SJCRH30 (cell line): ENCODE measurements around the gene ARHGEF19. TPM values are rescaled to one million over a fixed set of nuclear protein-coding genes. Genes with fewer than 3 reads are reported as not detected.
"Not testable (repeated sequence)": the region's sequence is repeated elsewhere in the genome, so short reads cannot be mapped to it uniquely, and the experiment has no call there.

Experiments
- DNase-seq, 2 experiments: peaks; one replicate each; pipeline ENCODE4 v3.0.0-alpha.2; 2015 to 2020
- H3K27ac ChIP-seq: fragments of 250-450 bp; sonication (Bioruptor Pico); 2 replicates; pipeline ENCODE4 v1.5.1; 2020; ENCODE audit warnings: mild to moderate bottlenecking, moderate library complexity
- H3K27me3 ChIP-seq: fragments of 250-450 bp; sonication (Bioruptor Pico); 2 replicates; pipeline ENCODE4 v1.5.1; 2020; ENCODE audit warnings: mild to moderate bottlenecking, moderate library complexity
- H3K36me3 ChIP-seq: fragments of 250-450 bp; sonication (Bioruptor Pico); 2 replicates; pipeline ENCODE4 v1.5.1; 2020; ENCODE audit warnings: mild to moderate bottlenecking, moderate library complexity
- H3K4me1 ChIP-seq: fragments of 250-450 bp; sonication (Bioruptor Pico); 2 replicates; pipeline ENCODE4 v1.5.1; 2020; ENCODE audit warnings: mild to moderate bottlenecking, moderate library complexity
- H3K4me3 ChIP-seq: fragments of 250-450 bp; sonication (Bioruptor Pico); 2 replicates; pipeline ENCODE4 v1.5.1; 2020; ENCODE audit warnings: mild to moderate bottlenecking, moderate library complexity
- H3K9me3 ChIP-seq: fragments of 250-450 bp; sonication (Bioruptor Pico); replicated peaks from 2 replicates; pipeline ENCODE4 v1.5.1; 2020; ENCODE audit warnings: mild to moderate bottlenecking, moderate library complexity
- total RNA-seq: library from RNA; depleted of rRNA; stranded (reverse); fragments of >200 nt; shearing (Covaris generic); gene quantifications from 2 replicates; pipeline ENCODE4 v1.2.3, GENCODE V29; 2014

The ARHGEF19 gene
- total RNA-seq, 1 experiment from 2014 or later = 9.9 TPM

DNA sequence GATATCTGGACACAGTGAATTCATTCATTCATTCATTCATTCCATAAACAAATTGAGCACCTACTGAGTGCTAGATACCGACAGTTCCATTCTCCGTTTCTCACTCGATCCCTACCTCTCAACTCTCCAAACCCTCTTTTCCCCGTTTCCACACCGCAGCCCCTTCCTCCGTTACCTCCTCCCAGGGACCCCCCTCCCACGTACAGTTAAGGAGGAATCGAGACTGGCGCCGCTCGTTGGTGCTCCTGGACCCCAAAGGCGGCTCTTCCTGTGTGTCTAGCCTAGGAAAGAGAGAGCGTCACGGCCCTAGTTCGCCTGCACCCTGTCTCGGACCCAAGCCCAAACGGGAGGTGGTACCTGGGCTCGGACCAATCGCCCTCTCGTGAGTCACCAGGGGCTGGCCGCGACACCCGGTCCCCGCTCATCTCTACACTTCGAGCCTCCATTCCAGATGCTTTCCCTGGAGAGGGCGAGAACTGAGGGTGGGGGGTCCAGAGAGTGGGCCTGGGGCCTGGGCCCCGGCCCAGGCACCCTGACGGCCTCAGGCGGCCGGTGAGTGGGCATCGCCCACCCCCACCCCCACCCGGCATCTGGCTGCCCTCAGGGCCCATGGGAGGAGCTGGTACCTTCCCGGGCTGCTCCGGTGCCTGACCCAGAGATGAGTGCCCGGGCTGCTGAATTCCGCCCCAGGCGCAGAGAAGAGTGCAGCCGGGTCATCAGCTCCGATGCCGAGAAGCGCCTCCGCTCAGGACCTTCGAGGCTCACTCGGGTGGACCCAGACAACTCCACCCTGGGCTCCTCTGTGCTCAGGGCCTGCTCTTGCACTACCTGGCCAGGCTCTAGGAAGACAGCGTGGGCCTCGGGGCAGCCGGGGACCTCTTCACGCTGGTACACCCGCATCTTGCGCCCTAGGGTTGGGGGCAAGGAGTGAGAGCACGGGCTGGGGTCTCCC lies 4.9 kb downstream of the ARHGEF19 start:
- DNase-seq = no peak
- peaks cover 14% of the 10 kb centered on the region for H3K4me1 ChIP-seq
- H3K27ac ChIP-seq = peak overlapping the region; percentile 80
- H3K36me3 ChIP-seq = no peaks in the 10 kb centered on the region
- no peaks in the 10 kb centered on the region for H3K27me3 ChIP-seq
- no peaks in the 10 kb centered on the region for H3K9me3 ChIP-seq
- H3K4me3 ChIP-seq = peak overlapping the region; percentile 64

DNA sequence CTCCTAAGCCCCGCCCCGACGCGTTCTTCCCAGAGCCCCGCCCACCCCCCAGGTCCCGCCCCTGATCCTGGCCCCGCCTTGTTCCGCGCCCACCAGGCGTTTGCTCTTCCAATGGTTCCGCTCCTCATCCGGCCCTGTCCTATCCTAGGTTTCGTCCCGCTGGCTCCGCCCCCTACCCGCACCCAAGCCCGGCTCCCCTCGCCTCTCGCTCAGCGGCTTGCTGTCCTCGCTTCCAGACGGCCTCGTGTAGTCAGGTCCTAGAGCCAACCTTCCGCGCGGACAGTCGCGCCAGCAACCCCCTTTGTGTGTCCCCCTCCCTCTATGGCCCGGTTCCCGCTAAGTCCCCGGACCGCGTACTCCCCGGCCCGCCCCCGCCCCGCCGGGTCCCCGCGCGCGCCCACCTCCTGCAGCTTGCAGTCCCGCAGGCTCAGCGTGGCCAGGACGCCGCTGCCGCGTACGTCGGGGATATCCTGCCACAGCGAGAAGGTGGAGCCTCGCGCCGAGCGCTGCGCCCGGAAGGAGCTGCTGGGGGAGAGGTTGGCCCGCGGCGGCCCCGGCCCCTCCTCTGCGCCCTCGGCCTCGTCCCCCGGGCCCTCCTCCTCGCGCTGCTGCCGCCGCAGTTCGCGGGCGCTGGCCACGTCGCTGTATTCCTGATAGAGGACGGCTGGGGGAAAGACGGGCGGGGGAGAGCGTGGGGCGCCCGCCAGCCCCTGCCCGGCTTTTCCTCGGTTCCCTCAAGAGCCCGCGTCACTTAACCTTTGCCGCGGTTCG lies 5.7 kb downstream of the ARHGEF19 start:
- H3K27me3 ChIP-seq = no peaks in the 10 kb centered on the region
- DNase-seq = peak; percentile 99 to 100
- H3K27ac ChIP-seq = peak overlapping the region; percentile 80
- peaks cover 14% of the 10 kb centered on the region for H3K4me1 ChIP-seq
- no peaks in the 10 kb centered on the region for H3K9me3 ChIP-seq
- peak overlapping the region; percentile 64 for H3K4me3 ChIP-seq
- H3K36me3 ChIP-seq = no peaks in the 10 kb centered on the region

DNA sequence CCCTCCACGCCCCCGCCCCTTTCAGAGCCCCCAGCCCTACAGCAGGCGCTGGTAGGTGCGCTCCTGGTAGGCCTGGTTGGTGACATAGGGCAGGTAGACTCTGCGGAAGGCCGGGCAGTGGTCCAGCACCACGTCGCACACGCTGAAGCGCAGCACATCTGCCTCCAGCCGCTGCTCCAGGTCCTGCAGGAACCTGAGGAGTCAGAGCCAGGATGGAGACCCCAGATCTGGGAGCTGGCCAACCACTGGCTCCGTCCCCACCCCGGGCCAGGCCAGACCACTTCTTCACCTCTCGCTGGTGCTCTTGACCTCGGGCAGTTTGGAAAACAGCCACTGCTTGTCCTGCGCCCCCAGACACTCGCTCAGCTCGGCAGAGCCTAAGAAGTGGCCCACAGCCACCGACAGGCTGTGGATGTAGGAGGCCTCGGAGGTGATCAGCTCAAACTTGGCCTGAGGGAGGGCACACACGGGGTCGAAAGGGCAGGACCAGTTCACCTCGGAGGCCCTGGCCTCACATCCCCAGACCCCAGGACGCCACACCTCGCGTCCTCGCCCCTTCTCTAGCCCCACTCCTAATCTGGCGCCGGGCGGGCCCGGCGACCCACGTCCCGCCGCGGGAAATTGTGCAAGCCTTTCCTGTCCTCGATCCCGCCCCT lies 6.4 kb downstream of the ARHGEF19 start:
- Histone ChIP-seq H3K4me3 (peak overlapping the region; percentile 64), H3K36me3 (no peaks in the 10 kb centered on the region), H3K4me1 (peaks cover 14% of the 10 kb centered on the region), H3K27ac (peak overlapping the region; percentile 57), H3K27me3 (no peaks in the 10 kb centered on the region), H3K9me3 (no peaks in the 10 kb centered on the region)
- DNase-seq = no peak

DNA sequence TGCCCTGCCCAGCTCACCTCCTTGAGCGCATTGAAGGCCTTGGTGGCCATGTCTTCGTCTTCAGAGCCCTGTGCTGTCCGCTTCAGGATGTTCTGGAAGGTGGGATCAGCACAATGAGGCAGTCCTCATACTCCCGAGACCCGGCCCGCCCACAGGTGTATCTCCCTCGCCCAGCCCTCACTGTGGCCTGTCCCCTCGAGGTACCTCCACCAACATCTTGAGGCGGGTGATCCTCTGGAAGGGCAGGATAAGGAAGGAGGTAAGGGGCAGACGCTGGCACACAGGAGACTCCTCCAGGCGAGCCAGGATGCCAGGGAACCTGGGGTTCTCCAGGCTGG lies 7.1 kb downstream of the ARHGEF19 start:
- Histone ChIP-seq H3K27me3 (no peaks in the 10 kb centered on the region), H3K4me1 (peaks cover 12% of the 10 kb centered on the region)

DNA sequence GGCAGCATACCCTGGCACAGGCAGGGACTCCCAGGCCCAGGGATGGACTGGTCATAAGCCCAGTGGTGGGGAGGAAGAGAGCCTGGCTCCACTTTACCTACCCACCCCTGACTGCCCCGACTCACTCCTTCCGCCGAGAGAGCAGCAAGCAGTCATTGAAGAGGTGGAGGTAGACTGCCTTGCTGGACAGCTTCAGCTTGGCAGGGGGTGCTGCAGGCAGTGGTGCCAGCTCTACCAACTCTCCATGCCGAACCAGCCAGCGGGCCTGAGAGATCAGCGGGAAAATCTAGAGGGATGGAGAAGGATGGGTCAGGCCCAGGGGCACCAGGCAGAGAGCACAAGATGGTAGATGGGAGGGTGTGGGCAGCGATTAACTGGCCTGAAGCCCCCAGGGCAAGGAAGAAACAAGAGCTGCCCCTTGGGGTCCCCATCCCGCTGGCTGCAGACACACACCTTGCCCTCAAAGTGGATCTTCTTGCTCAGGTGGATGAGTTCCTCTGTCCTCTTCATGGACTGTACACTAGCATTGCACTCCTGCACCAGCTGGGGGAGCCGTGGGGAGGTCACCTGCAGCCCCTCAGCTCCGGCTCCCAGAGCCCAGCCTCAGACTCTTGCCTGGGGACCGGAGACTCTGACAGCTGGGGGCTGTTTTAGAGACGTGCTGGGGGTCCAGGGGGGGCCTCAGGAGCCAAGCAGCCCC lies 7.7 kb downstream of the ARHGEF19 start:
- H3K27me3 ChIP-seq = no peaks in the 10 kb centered on the region
- no peak overlapping the region for H3K27ac ChIP-seq
- H3K9me3 ChIP-seq = no peaks in the 10 kb centered on the region
- peak; percentile 45 to 62 for DNase-seq
- H3K4me1 ChIP-seq = peaks cover 8% of the 10 kb centered on the region
- H3K36me3 ChIP-seq = no peaks in the 10 kb centered on the region
- H3K4me3 ChIP-seq = no peak overlapping the region

More for the DNA sequence above, 7.1 kb downstream of the ARHGEF19 start:
- Histone ChIP-seq H3K36me3 (no peaks in the 10 kb centered on the region), H3K27ac (no peak overlapping the region), H3K9me3 (no peaks in the 10 kb centered on the region), H3K4me3 (no peak overlapping the region)
- no peak for DNase-seq

DNA sequence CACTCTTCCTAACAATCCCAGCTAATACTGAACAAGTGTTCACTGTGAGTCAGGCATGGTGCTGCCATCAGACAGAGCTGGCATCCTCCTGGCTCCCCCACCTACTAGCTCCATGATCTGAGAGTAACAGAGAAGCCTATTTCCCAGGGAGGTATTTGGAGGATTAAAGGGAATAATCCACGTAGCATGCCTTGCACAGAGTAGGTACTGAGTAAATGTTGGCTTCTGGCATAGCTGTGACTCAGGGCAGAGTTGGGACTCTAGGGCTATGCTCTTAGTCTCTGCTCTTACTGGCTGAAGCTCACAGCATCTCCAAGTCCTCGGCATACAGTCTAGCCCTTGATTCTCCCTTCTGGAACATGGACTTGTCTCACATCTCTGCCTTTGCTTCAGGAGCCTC lies 8.2 kb downstream of the ARHGEF19 start:
- Histone ChIP-seq H3K27ac (no peak overlapping the region), H3K27me3 (no peaks in the 10 kb centered on the region), H3K4me1 (peaks cover 5% of the 10 kb centered on the region; the same call in 1 of the 2 replicates), H3K9me3 (no peaks in the 10 kb centered on the region), H3K4me3 (no peak overlapping the region), H3K36me3 (no peaks in the 10 kb centered on the region)
- no peak for DNase-seq

DNA sequence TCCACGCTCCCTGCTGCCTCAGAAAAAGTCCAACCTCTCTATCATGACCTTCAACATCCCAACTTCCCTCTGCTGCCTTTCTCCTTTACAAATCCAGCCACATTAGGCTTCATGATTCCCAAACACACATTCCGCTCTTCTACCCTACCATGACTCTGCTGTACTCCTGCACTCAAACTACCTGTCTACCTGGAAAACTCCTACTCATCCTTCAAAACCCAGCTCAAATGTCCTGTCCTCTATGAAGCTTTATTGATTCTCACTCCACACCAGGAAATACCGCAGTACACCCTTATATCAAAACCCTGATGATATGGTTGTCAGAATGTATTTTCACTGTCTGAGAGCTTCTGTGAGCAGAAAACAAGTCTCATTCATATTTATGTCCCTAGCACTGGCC lies 8.9 kb downstream of the ARHGEF19 start:
- Histone ChIP-seq H3K4me3 (no peak overlapping the region), H3K4me1 (peaks cover 5% of the 10 kb centered on the region; the same call in 1 of the 2 replicates), H3K36me3 (no peaks in the 10 kb centered on the region), H3K9me3 (no peaks in the 10 kb centered on the region), H3K27ac (no peak overlapping the region), H3K27me3 (no peaks in the 10 kb centered on the region)
- DNase-seq = no peak

DNA sequence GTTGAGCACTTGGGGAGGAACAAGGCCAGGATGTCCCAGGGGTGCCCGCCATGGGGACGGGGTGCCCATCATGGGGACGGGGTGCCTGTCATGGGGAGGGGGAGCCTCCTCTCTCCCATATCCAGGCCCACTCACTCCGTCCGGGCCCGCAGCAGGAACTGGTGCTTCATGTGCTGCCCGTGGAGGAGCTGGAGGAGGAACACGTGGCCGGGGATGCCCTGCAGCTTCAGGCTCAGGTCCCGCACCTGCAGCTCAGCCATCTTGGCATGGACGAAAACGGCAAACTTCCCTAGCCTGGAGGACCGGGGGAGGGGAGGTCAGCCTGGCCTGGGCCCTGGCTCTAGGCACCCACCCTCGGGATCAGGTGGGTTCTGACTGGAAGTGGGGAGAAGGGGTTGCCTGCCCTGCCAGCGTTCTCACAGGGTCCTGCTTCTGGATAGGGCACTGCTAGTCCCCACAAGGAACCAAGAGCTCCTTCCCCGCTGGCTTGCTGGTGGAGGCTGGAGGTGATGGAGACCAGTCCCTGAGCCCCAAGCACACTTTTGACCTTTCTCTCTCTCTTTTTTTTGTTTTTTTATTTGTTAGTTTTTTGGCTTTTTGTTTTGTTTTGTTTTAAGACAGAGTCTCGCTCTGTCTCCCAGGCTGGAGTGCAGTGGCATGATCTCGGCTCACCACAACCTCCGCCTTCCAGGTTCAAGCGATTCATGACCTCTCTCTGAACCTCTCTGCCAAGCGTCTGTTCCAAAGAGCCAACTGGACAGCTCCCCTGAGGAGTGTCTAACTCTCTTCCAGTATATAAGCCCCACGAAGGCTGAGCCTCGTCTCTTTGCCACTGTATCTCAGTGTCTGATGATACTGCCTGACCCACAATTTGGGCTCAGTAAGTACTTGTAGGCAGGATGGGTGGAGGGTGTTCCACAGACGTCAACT lies 9.9 kb downstream of the ARHGEF19 start:
- H3K27ac ChIP-seq = no peak overlapping the region
- no peaks in the 10 kb centered on the region for H3K36me3 ChIP-seq
- no peak for DNase-seq
- H3K27me3 ChIP-seq = no peaks in the 10 kb centered on the region
- no peak overlapping the region for H3K4me3 ChIP-seq
- no peaks in the 10 kb centered on the region for H3K9me3 ChIP-seq
- peaks cover 5% of the 10 kb centered on the region; the same call in 1 of the 2 replicates for H3K4me1 ChIP-seq

DNA sequence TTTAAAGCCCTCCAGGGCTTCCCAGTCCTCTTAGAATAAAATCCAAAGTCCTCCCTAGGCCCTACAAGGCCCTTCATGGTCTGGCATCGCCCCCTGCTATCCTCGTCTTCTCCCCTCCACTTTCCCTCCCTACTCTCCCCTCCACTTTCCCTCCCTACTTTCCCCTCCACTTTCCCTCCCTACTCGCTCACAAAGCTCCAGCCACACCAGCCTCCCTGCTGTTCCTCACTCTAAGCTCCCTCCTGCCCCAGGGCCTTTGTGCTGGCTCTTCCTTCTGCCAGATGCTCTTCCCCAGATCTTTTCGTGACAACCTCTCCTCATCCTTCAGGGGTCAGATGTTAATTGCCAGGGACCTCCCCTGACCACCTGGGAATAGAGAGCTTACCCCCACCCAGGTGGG lies 12.8 kb downstream of the ARHGEF19 start:
- no peaks in the 10 kb centered on the region for H3K9me3 ChIP-seq
- no peaks in the 10 kb centered on the region for H3K27me3 ChIP-seq
- H3K4me3 ChIP-seq = no peak overlapping the region
- no peak for DNase-seq
- H3K4me1 ChIP-seq = no peaks in the 10 kb centered on the region
- H3K27ac ChIP-seq = no peak overlapping the region
- H3K36me3 ChIP-seq = no peaks in the 10 kb centered on the region

DNA sequence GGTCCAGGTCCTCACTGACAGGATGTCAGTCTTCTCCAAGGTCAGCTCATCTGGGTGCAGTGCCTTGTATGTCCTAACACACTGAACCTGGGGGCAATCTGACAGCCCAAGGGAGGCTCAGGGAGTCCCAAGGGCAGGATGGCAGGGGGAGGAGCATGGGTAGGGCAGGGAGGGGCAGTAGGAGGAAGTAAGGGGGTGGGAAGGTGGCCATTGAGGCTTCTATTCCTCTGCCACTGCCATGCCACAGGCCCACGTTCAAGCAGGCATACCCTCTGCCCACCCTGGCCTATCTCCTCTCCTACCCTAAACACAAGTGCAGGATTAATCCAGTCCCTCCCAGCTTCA lies 13.3 kb downstream of the ARHGEF19 start:
- Histone ChIP-seq H3K9me3 (no peaks in the 10 kb centered on the region), H3K4me3 (no peak overlapping the region), H3K36me3 (no peaks in the 10 kb centered on the region), H3K27ac (no peak overlapping the region), H3K27me3 (no peaks in the 10 kb centered on the region), H3K4me1 (no peaks in the 10 kb centered on the region)
- DNase-seq = no peak

DNA sequence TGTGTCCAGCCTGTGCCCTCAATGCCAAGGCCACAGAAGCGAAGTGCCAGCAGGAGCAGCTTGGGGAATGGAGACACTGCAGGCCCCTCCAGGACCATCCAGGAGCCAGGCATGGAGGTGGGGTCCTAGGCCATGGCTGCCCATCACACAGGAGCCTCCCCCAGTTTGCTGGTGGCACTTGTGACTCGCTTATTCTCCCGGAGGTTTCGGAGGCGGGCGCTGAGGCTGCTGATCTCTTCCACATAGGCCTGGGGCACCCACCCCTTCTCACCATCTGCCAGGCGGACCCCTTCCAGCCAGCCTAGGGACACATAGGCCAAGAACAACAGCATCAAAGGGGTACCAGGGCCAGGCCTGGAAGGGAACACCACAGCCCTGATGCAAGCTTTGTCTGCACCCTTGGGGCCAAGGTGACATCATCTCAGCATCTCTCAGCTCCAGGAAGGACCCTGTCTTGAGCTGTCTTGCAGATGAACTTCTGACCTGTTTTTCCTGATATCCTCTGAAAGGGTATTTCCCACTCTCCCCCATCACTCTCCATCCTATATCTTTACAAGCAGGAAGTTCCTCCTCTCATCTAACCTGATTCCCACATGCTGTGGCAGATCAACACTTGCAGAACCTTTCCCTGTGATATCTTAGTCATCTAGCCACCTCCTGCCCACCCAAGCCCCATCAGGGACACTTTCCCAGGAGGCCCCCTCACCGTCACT lies 13.9 kb downstream of the ARHGEF19 start:
- DNase-seq = no peak
- no peak overlapping the region for H3K4me3 ChIP-seq
- H3K27me3 ChIP-seq = no peaks in the 10 kb centered on the region
- no peak overlapping the region for H3K27ac ChIP-seq
- no peaks in the 10 kb centered on the region for H3K4me1 ChIP-seq
- no peaks in the 10 kb centered on the region for H3K9me3 ChIP-seq
- H3K36me3 ChIP-seq = no peaks in the 10 kb centered on the region

DNA sequence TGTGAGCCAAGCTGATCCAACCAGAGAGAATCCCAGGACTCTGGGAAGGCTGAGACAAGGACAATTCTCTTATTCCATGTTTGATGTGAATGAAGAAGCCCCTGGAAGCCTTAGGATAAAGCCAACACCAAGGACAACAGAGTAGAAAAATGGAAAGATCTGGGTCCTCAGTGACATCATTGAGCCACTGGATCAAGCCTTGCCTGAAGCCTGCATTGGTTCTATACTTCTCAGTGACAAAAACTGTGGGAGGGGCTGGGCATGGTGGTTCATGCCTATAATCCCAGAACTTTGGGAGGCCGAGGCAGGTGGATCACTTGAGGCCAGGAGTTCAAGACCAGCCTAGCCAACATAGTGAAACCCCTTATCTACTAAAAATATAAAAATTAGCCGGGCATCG lies 15.6 kb downstream of the ARHGEF19 start:
- no peak for DNase-seq
- Histone ChIP-seq H3K4me3 (no peak overlapping the region), H3K27me3 (no peaks in the 10 kb centered on the region), H3K4me1 (peaks cover 4% of the 10 kb centered on the region; the same call in 1 of the 2 replicates), H3K27ac (no peak overlapping the region), H3K36me3 (no peaks in the 10 kb centered on the region), H3K9me3 (no peaks in the 10 kb centered on the region)

DNA sequence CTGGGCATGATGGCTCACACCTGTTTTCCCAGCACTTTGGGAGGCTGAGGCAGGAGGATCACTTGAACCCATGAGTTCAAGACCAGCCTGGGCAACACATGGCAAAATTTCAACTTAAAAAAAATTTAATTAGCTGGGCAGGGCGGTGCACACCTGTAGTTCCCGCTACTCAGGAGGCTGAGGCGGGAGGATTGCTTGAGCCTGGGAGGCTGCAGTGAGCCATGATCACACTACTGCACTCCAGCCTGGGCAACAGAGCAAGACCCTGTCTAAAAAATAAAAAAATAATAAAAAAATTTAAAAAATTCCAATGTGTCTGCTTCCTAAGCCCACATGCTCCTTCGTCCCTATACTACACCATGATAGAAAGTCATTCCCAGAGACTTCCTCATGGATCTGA lies 16.3 kb downstream of the ARHGEF19 start:
- not testable (repeated sequence) for H3K4me3 ChIP-seq, DNase-seq, H3K9me3 ChIP-seq, H3K27ac ChIP-seq, H3K4me1 ChIP-seq, H3K36me3 ChIP-seq, H3K27me3 ChIP-seq
